ENCODE data around the gene MALT1. TPM values are rescaled to one million over a fixed set of nuclear protein-coding genes. Genes with fewer than 3 reads are reported as not detected.

MALT1 gene
- polyA plus RNA-seq, 1 experiment: 11.4 TPM

- no peak for TF ChIP-seq CTCF (IDR thresholded peaks at IDR 0.05; ENCODE audit: insufficient read depth, low read depth, low read length)
- DNase-seq (ENCODE audit: low read depth): no peak
- ChIA-PET CTCF (interaction anchor here (1.2 kb wide), 1 partner anchor 438 kb away, joined by 3 read pairs; no protein-coding TSS in a partner anchor), POLR2A (no interaction called here)
- Histone ChIP-seq H3K27me3 (ENCODE audit: control insufficient read depth, insufficient read depth, low read length) (no peaks in the 10 kb centered on the region), H3K36me3 (ENCODE audit: control insufficient read depth, insufficient read depth, low read length) (no peaks in the 10 kb centered on the region), H3K4me3 (ENCODE audit: low read depth, low read length) (no peak overlapping the region)
Observed at GRCh38 chr18:58632552-58632951, 38.7 kb upstream of the MALT1 start.

- no peak for TF ChIP-seq CTCF (IDR thresholded peaks at IDR 0.05; ENCODE audit: insufficient read depth, low read depth, low read length)
- POLR2A ChIA-PET: no interaction called here
- CTCF ChIA-PET: interaction anchor here (1.2 kb wide), 1 partner anchor 437 kb away, joined by 3 read pairs; no protein-coding TSS in a partner anchor
Observed at GRCh38 chr18:58633874-58634273, 37.4 kb upstream of the MALT1 start.

GRCh38 chr18:58635891-58636290, 35.4 kb upstream of the MALT1 start:
- TF ChIP-seq CTCF (IDR thresholded peaks at IDR 0.05; ENCODE audit: insufficient read depth, low read depth, low read length): no peak
- ChIA-PET POLR2A (interaction anchor here (0.7 kb wide), 1 partner anchor 28 kb away, joined by 3 read pairs; no protein-coding TSS in a partner anchor), CTCF (interaction anchor here (0.6 to 1.5 kb wide), 2 partner anchors 75 to 128 kb away, joined by 3 read pairs; no protein-coding TSS in a partner anchor)
- no peaks in the 10 kb centered on the region for H3K27me3 ChIP-seq (ENCODE audit: control insufficient read depth, insufficient read depth, low read length)
- H3K36me3 ChIP-seq (ENCODE audit: control insufficient read depth, insufficient read depth, low read length): no peaks in the 10 kb centered on the region
- H3K4me3 ChIP-seq (ENCODE audit: low read depth, low read length): no peak overlapping the region
- no peak for DNase-seq (ENCODE audit: low read depth)

More at GRCh38 chr18:58633874-58634273, 37.4 kb upstream of the MALT1 start:
- no peak for DNase-seq (ENCODE audit: low read depth)
- Histone ChIP-seq H3K4me3 (ENCODE audit: low read depth, low read length) (no peak overlapping the region), H3K27me3 (ENCODE audit: control insufficient read depth, insufficient read depth, low read length) (no peaks in the 10 kb centered on the region), H3K36me3 (ENCODE audit: control insufficient read depth, insufficient read depth, low read length) (no peaks in the 10 kb centered on the region)

- ChIA-PET POLR2A (no interaction called here), CTCF (interaction anchor here (1.5 kb wide), 1 partner anchor 127 kb away, joined by 3 read pairs; no protein-coding TSS in a partner anchor)
- H3K36me3 ChIP-seq (ENCODE audit: control insufficient read depth, insufficient read depth, low read length): no peaks in the 10 kb centered on the region
- no peaks in the 10 kb centered on the region for H3K27me3 ChIP-seq (ENCODE audit: control insufficient read depth, insufficient read depth, low read length)
- no peak for TF ChIP-seq CTCF (IDR thresholded peaks at IDR 0.05; ENCODE audit: insufficient read depth, low read depth, low read length)
- no peak for DNase-seq (ENCODE audit: low read depth)
- no peak overlapping the region for H3K4me3 ChIP-seq (ENCODE audit: low read depth, low read length)
Observed at GRCh38 chr18:58637197-58637596, 34.1 kb upstream of the MALT1 start.

GRCh38 chr18:58637946-58638345, 33.3 kb upstream of the MALT1 start:
- Histone ChIP-seq H3K36me3 (ENCODE audit: control insufficient read depth, insufficient read depth, low read length) (no peaks in the 10 kb centered on the region), H3K4me3 (ENCODE audit: low read depth, low read length) (no peak overlapping the region), H3K27me3 (ENCODE audit: control insufficient read depth, insufficient read depth, low read length) (no peaks in the 10 kb centered on the region)
- no peak for DNase-seq (ENCODE audit: low read depth)
- TF ChIP-seq CTCF (IDR thresholded peaks at IDR 0.05; ENCODE audit: insufficient read depth, low read depth, low read length): no peak
- CTCF ChIA-PET: no interaction called here
- POLR2A ChIA-PET: no interaction called here

Measured in BJ (cell line).